GM12874 (cell line): ENCODE results near the gene C14orf132.

Experiments used
- TF ChIP-seq, protein P1 (sequence below): IDR thresholded peaks from 2 replicates; pipeline ENCODE4 v1.5.1; 2011; ENCODE audit warnings: low read depth, mild to moderate bottlenecking, control low read depth, low read length, moderate library complexity; ENCODE audit not compliant: insufficient read depth

The C14orf132 gene

GRCh38 chr14:96078625-96079016 is 39.5 kb downstream of the C14orf132 start:
- TF ChIP-seq, protein P1, sequence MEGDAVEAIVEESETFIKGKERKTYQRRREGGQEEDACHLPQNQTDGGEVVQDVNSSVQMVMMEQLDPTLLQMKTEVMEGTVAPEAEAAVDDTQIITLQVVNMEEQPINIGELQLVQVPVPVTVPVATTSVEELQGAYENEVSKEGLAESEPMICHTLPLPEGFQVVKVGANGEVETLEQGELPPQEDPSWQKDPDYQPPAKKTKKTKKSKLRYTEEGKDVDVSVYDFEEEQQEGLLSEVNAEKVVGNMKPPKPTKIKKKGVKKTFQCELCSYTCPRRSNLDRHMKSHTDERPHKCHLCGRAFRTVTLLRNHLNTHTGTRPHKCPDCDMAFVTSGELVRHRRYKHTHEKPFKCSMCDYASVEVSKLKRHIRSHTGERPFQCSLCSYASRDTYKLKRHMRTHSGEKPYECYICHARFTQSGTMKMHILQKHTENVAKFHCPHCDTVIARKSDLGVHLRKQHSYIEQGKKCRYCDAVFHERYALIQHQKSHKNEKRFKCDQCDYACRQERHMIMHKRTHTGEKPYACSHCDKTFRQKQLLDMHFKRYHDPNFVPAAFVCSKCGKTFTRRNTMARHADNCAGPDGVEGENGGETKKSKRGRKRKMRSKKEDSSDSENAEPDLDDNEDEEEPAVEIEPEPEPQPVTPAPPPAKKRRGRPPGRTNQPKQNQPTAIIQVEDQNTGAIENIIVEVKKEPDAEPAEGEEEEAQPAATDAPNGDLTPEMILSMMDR, result no peak

DNA sequence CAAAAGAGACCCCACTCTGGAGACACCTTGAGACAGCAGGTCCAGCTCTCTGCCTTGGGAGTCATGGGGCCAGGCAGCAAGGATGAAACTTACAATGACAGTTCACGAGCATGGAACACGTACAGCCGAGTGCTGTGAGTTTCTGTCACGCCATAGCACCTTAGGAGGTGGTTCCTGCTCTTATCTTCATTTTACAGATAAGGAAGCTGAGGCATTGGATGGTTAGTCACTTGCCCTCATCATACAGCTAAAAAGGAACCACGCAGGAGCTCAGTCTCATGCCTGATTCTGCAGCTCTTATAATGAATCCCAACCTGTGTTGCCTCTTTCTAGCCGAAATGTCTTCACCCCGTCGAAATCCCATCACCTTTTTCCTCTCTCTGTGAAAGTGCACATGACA is 39.9 kb downstream of the C14orf132 start:
- TF ChIP-seq, protein P1, result no peak

DNA sequence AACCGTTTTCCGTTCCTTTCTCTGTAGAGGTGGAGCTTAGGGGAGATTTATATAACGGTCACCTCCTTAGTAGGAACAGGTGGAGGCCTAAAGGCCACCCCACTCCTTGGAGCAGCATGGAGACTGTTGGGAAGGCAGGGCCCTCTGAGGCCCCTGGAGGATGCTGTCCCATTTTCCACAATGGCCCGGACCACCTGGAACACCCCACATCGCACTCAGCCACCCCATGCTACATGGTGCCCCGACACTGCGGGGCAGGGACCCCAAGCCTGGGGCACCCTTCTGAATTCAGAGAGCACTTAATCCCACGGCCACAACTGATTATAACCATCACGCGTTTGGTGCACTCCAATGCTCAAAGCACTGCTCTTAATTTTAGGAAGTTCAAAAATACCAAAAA is 41.4 kb downstream of the C14orf132 start:
- TF ChIP-seq, protein P1, result no peak

DNA sequence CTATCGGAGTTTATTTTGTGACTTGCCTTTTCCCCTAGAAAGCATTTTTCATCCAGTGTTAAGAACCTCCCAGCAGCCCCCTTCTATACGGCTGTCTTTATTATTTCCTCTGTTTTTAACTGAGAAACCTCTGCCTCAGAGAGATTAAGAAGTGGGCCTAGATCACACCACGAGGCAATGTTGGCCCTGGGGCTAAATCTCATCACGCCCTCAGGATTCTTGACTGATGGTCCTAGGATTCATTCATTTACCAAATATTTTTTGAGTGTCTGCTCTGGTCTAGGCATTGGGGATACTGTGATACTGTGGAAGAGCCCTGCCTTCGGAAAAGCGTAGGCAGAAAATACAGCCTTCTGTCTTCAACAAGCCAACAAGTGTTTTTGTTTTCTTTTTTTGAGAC is 42.1 kb downstream of the C14orf132 start:
- TF ChIP-seq, protein P1, result no peak

DNA sequence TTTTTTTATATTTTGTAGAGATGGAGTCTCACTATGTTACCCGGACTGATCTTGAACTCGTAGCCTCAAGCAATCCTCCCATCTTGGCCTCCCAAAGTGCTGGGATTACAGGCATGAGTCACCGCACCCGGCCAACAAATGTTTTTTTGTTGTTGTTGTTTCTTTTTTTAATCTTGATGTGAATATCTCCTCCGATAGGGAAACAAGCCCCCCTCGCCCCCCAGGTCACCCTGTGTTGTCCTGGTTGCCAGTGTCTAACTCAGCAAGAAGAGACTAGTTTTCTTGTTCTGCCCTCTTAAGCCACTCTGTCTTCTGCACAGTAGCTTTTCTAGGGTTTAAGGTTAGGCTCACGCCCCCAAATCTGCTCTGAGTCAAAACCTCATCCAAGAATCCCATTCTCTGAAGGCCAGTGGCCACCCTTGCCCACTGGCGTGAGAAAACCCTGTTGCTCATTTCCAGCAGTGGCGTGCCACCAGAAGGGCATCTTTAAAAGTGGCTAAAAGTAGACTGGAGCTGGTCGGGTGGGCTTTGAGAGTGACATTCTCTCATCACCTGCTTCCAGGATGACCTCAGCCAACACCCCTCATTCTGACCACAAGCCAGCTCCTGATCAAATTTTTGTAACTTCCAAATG is 42.7 kb downstream of the C14orf132 start:
- TF ChIP-seq, protein P1, result no peak

GRCh38 chr14:96082420-96083300 is 43.5 kb downstream of the C14orf132 start:
- TF ChIP-seq, protein P1, result no peak

- TF ChIP-seq, protein P1, result no peak
Measured at GRCh38 chr14:96083667-96084320, 44.6 kb downstream of the C14orf132 start.
